IMR-90 (cell line): ENCODE data around the gene NME2.

Experiments used
- BHLHE40 ChIP-seq: fragments of 150-350 bp; IDR thresholded peaks from 2 replicates; pipeline ENCODE4 v1.6.1; 2016; ENCODE audit warnings: mild to moderate bottlenecking, low read depth, low read length
- CEBPB ChIP-seq: IDR thresholded peaks from 2 replicates; pipeline ENCODE4 v1.6.1; 2012; ENCODE audit warnings: low read depth, low read length, improper control_type of control experiment
- CTCF ChIP-seq: conservative IDR thresholded peaks from 2 replicates; pipeline ENCODE4 v1.5.1; 2012; ENCODE audit warnings: mild to moderate bottlenecking, low read depth, low read length, improper control_type of control experiment
- MAFK ChIP-seq: IDR thresholded peaks from 2 replicates; pipeline ENCODE4 v1.6.1; 2012; ENCODE audit warnings: low read depth, low read length, improper control_type of control experiment
- MAZ ChIP-seq: IDR thresholded peaks from 2 replicates; pipeline ENCODE4 v1.6.1; 2012; ENCODE audit warnings: low read depth, mild to moderate bottlenecking, low read length, improper control_type of control experiment, moderate library complexity, borderline replicate concordance
- MXI1 ChIP-seq: IDR thresholded peaks from 2 replicates; pipeline ENCODE4 v1.6.1; 2012; ENCODE audit warnings: low read depth, mild to moderate bottlenecking, low read length, moderate library complexity, borderline replicate concordance
- NFE2L2 ChIP-seq: fragments of 150-350 bp; IDR thresholded peaks from 2 replicates; pipeline ENCODE4 v1.6.1; 2016; ENCODE audit warnings: low read depth, mild to moderate bottlenecking, low read length
- POLR2A ChIP-seq: IDR thresholded peaks from 2 replicates; pipeline ENCODE4 v1.6.1; 2012; ENCODE audit warnings: mild to moderate bottlenecking, low read depth, low read length
- RAD21 ChIP-seq: IDR thresholded peaks from 2 replicates; pipeline ENCODE4 v1.6.1; 2012; ENCODE audit warnings: low read length, improper control_type of control experiment
- RCOR1 ChIP-seq: IDR thresholded peaks from 2 replicates; pipeline ENCODE4 v1.6.1; 2012; ENCODE audit warnings: mild to moderate bottlenecking, low read length, improper control_type of control experiment; ENCODE audit not compliant: insufficient replicate concordance
- SMC3 ChIP-seq: fragments of 150-350 bp; IDR thresholded peaks from 2 replicates; pipeline ENCODE4 v1.6.1; 2016; ENCODE audit warnings: low read depth, mild to moderate bottlenecking, antibody characterized with exemption, low read length, moderate library complexity
- USF2 ChIP-seq: fragments of 150-350 bp; IDR thresholded peaks from 2 replicates; pipeline ENCODE4 v1.6.1; 2017; ENCODE audit warnings: mild to moderate bottlenecking, antibody characterized with exemption, low read length, low read depth

- TF ChIP-seq POLR2A (no peak), MAZ (no peak), MAFK (peak; percentile 34; the same call in 1 of the 2 replicates), CEBPB (no peak), CTCF (no peak), RCOR1 (no peak), RAD21 (no peak), USF2 (no peak), MXI1 (no peak), BHLHE40 (no peak), SMC3 (no peak), NFE2L2 (no peak)
Measured at GRCh38 chr17:51191895-51192294, 25.7 kb downstream of the NME2 start.
